Stimulated activated CD4-positive, alpha-beta T cell treated with anti-CD3 and anti-CD28 coated beads, Interleukin-12 subunit alpha, Interleukin-12 subunit beta, amount 100 ng/mL, for 48 hours (primary cell): ENCODE measurements around the gene PDE8B.

Experiments
- DNase-seq, 3 donors: peaks; one replicate each; pipeline ENCODE4 v3.0.0-alpha.2; 2020; ENCODE audit warnings: low read depth in 2 of 3, low spot score in 1 of 3

Gene PDE8B

DNA sequence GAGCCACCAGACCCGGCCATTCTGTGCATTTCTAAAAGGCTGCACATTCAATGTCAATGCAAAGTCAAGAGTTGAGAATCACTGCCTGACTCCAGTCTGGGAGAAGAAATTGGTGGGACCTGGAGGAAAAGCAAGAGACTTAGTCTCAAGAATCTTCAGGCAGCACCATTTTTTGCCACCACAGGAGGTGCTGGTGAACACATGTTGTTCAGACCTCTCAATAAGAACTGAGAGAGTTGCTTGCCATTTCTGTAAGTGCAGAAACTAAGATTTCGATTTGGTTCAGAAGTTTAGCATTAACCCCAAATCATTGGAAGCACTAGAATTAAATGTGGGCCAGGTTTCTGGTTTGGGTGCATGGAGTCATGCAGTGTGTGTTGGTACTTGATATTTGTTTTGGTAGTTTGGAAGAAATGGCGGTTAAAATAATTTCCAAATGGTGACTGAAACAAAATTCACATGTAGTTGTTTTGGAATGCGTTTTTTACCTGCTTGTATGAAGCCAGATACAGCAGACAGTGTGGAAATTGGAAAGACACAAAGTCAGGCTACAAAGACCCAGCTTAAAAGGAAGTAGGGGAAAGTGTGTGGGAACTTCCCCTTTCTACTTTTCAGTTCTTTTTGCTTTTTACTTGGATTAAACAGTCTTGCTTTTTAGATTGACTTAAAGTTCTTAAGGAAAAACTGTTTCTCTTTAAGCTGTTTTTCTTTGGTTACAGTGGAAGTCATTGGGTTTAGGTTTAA, 20.4 kb downstream of the PDE8B start:
- DNase-seq = no peak

DNA sequence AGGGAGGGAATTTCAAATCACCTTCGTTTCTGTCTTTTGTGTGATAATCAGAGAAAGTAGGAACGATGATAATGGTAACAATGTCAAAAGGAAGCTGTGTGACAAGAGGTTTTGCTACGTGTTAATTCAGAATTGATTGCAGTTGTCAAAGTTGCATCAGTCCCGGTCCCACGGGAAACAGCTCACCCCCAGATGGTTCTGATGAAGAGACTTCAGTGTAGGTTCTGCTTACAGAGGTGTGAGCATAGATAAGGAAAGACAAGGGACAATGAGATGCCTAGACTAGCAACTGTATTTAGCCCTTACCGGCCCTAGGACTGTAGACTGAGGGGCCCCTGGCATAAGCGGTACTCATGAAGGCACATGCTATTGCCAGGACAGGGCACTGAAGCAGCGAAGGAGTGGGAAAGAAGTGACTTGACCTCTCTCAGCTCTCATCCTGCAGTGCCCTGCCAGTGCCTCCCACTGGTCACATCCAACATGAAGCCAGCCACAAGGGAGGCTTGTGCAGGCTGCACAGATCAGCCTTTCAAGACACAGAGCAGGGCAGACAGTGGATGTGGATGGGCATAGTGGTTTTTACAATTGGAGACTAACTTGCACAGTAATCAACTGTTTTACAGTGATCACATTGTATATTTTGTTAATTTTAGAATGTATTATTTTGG, 21.1 kb downstream of the PDE8B start:
- no peak for DNase-seq

GRCh38 chr5:77232574-77233358, 22.3 kb downstream of the PDE8B start:
- no peak for DNase-seq

- no peak for DNase-seq
Observed at GRCh38 chr5:77235846-77236721, 25.6 kb downstream of the PDE8B start.

DNA sequence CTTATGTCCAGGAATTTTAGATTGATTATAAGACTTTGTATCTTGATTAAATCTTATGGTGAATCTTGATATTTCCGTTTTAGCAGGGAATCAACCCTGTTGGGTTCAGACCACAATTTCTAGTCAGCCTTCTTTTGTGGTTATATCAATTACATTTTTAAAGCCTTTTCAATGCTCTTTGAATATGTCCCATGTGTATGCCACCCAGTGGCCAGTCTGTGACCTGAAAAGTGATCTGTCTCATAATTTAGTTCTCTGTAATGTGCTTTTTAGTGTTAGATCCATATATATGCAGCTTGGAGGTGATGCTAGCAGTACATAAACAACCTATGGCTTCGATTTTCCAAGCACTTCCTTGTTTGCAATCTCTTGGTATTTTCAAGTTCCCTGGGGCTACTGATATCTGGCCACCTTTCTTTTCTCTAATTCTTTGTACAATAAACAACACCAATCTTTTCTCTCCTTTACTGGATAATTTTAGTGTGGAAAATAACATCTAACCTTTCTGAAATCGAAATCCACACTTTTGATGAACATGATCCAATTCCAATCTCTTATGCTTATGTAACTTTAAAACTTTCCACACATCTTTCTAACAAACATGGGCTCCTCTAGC, 28.8 kb downstream of the PDE8B start:
- no peak for DNase-seq

- no peak for DNase-seq
Observed at GRCh38 chr5:77241444-77241843, 31.0 kb downstream of the PDE8B start.

DNA sequence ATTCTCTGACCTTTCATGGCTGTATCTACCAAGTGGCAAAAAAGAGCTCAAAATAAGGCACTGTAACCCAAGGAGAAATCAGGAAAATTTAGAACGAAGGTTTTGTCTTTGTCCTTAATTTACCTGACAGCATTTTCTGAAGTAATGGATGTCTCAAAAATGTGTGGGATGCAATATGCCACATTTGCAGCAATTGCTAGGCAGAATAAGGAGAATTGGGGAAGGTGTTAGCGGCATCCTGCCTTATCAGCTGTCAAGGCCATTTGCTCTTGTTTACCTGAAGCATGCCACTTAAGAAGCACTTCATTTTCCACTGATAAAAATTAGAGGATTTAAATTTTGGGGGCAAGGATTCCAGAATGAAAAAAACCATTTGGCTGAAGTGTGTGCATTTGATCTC, 39.0 kb downstream of the PDE8B start:
- DNase-seq = no peak

GRCh38 chr5:77250021-77250420, 39.5 kb downstream of the PDE8B start:
- DNase-seq = no peak

- no peak for DNase-seq
Observed at GRCh38 chr5:77251921-77252320, 41.4 kb downstream of the PDE8B start.

GRCh38 chr5:77255617-77256016, 45.1 kb downstream of the PDE8B start:
- no peak for DNase-seq

GRCh38 chr5:77256406-77256805, 45.9 kb downstream of the PDE8B start:
- no peak for DNase-seq

DNA sequence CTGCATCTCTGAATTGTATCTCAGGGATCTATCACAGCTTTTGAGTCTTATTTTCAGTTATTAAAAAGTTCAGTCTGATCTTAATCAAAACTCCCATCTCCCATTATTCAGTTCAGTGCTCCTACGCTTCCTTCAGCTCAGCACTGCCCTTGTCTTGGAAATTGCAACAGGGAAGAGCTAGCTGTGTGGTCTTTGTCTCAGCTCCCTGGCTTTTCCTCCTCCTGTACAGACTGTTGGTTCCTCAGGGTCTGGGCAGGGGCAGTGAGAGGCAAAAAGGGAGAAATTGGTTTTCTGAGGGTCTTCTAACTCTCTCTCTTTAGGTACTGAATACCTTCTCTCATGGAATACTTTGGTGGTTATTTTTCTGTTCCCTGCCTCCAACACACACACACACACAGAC, 48.2 kb downstream of the PDE8B start:
- no peak for DNase-seq

DNA sequence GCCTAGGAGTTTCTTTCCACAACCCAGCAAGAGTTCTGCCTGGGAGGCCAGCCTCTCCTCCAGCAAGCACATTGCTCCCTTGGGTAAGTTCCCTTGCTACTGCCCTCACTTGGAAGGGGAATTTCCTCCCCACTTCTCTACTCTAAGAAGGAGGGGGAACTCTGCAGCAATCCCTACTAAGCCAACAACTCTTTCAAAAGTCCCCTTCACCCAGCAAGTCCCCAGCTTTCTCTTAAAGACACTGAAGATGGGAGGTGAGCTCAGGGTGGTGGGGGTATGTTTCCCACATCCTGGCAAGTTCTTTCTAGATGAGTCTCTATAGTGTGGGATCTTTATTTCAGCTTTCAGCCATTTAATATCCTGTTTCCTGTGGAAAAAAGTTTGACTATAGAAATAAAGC, 49.0 kb downstream of the PDE8B start:
- DNase-seq = no peak

- DNase-seq = no peak
Observed at GRCh38 chr5:77262697-77263096, 52.2 kb downstream of the PDE8B start.

- no peak for DNase-seq
Observed at GRCh38 chr5:77266291-77266690, 55.8 kb downstream of the PDE8B start.

GRCh38 chr5:77267496-77267895, 57.0 kb downstream of the PDE8B start:
- DNase-seq = no peak

GRCh38 chr5:77272206-77272605, 61.7 kb downstream of the PDE8B start:
- no peak for DNase-seq

- DNase-seq = no peak
Observed at GRCh38 chr5:77277759-77278158, 67.3 kb downstream of the PDE8B start.

DNA sequence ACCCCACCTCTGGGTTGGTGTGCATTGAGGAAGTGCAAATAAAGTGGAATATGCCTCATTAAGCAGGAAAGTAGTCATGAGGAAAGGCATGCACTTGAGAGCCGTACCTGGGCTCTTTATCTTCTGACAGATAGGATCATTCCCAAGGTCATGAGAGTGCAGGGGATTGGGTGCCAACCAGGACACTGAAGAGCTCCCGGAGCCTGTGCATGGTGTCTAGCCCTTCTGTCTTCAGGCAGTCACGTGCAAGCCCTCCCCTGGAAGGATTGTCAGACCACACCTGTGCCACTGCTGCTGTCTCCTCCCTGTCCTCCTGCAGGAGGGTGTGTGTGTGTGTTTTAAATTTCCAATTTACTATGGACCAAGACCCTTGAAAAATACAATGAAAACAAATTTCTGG, 69.6 kb downstream of the PDE8B start:
- DNase-seq = no peak

- no peak for DNase-seq
Observed at GRCh38 chr5:77281969-77282336, 71.5 kb downstream of the PDE8B start.
